ENCODE data around the gene DLK2. TPM values are rescaled to one million over a fixed set of nuclear protein-coding genes. Genes with fewer than 3 reads are reported as not detected.

Gene DLK2
- total and polyA plus RNA-seq, 2 donors (not counting 3 experiments of a cell fraction or from before 2014, with no cell fraction given) = 0.36 TPM; not detected in 1

- Histone ChIP-seq H3K79me2 (ENCODE audit: control insufficient read depth, insufficient read depth, low read length) (no peaks in the 10 kb centered on the region), H3K4me3 (replicated peaks in 1 of 3; ENCODE audit: insufficient read depth in 1 of 3, low read depth in 1 of 3, low read length in 3 of 3) (no peak overlapping the region), H3K4me2 (ENCODE audit: insufficient read depth, low read length) (no peak overlapping the region), H3K36me3 (ENCODE audit: control insufficient read depth in 2 of 2, extremely low read depth in 1 of 2, insufficient read depth in 2 of 2, low read length in 2 of 2) (peaks cover 0 to 11% of the 10 kb centered on the region in 2 experiments), H4K20me1 (replicated peaks; ENCODE audit: control insufficient read depth, extremely low read depth, insufficient read depth, low read length) (no peaks in the 10 kb centered on the region), H3K27ac (ENCODE audit: insufficient read depth, low read depth, low read length) (no peak overlapping the region), H3K27me3 (ENCODE audit: control insufficient read depth in 2 of 2, insufficient read depth in 2 of 2, low read length in 2 of 2) (no peaks in the 10 kb centered on the region), H3K9me1 (replicated peaks; ENCODE audit: control insufficient read depth, extremely low read depth, insufficient read depth, low read length) (no peaks in the 10 kb centered on the region), H3K9ac (replicated peaks; ENCODE audit: extremely low read depth, insufficient read depth, low read length) (no peak overlapping the region), H3K4me1 (ENCODE audit: control insufficient read depth, extremely low read depth, insufficient read depth, low read length) (peaks cover 16% of the 10 kb centered on the region), H3K9me3 (replicated peaks; ENCODE audit: control insufficient read depth, insufficient read depth, low read length) (no peaks in the 10 kb centered on the region), H2AFZ (ENCODE audit: low read depth, low read length) (no peak overlapping the region)
- POLR2A ChIA-PET = no interaction called here
- CTCF ChIA-PET = interaction anchor here (7.0 to 19.0 kb wide), 2 partner anchors 9 to 42 kb away, joined by 58 to 289 read pairs; partner anchors contain the start of gene DLK2
- no peak for TF ChIP-seq POLR2AphosphoS5 (IDR thresholded peaks at IDR 0.05; ENCODE audit: insufficient read depth, low read depth, low read length)
- TF ChIP-seq FOS (IDR thresholded peaks at IDR 0.05; ENCODE audit: borderline replicate concordance, insufficient read depth, low read length) = no peak
- no peak for TF ChIP-seq POLR2A (IDR thresholded peaks at IDR 0.05; ENCODE audit: low read depth, low read length)
- TF ChIP-seq GATA2 (IDR thresholded peaks at IDR 0.05; ENCODE audit: insufficient read depth, insufficient read length, low read depth, low read length) = no peak
- TF ChIP-seq MYC (IDR thresholded peaks at IDR 0.05; ENCODE audit: low read depth, low read length) = no peak
- TF ChIP-seq JUN (IDR thresholded peaks at IDR 0.05; ENCODE audit: borderline replicate concordance, insufficient read depth, insufficient read length, low read depth) = no peak
- no peak for TF ChIP-seq EZH2 (IDR thresholded peaks at IDR 0.05; ENCODE audit: borderline replicate concordance, low read depth, low read length, severe bottlenecking)
- TF ChIP-seq, protein P1, sequence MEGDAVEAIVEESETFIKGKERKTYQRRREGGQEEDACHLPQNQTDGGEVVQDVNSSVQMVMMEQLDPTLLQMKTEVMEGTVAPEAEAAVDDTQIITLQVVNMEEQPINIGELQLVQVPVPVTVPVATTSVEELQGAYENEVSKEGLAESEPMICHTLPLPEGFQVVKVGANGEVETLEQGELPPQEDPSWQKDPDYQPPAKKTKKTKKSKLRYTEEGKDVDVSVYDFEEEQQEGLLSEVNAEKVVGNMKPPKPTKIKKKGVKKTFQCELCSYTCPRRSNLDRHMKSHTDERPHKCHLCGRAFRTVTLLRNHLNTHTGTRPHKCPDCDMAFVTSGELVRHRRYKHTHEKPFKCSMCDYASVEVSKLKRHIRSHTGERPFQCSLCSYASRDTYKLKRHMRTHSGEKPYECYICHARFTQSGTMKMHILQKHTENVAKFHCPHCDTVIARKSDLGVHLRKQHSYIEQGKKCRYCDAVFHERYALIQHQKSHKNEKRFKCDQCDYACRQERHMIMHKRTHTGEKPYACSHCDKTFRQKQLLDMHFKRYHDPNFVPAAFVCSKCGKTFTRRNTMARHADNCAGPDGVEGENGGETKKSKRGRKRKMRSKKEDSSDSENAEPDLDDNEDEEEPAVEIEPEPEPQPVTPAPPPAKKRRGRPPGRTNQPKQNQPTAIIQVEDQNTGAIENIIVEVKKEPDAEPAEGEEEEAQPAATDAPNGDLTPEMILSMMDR (IDR thresholded peaks at IDR 0.05; ENCODE audit: extremely low read depth in 1 of 2, insufficient read depth in 1 of 2, low read depth in 1 of 2, low read length in 2 of 2) = no peak
- TF ChIP-seq, protein P2, sequence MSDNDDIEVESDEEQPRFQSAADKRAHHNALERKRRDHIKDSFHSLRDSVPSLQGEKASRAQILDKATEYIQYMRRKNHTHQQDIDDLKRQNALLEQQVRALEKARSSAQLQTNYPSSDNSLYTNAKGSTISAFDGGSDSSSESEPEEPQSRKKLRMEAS (IDR thresholded peaks at IDR 0.05; ENCODE audit: insufficient read depth, insufficient read length) = no peak
- dilution Hi-C loops (cut with MboI; ENCODE audit: extremely low pct_ligation_motif_present, low sequenced_read_pairs) (no loop called here), intact Hi-C loops (cut with micrococcal nuclease) (loop anchor here (2.0 kb wide), 1 partner anchor 43 kb away; the partner anchor contains the start of gene DLK2)
- BruUV-seq (replicated peaks) = no TSS peak
- FAIRE-seq (no peak), DNase-seq (ENCODE audit: low read depth, low spot score) (no peak)
Measured at GRCh38 chr6:43497689-43498088, 42.3 kb upstream of the DLK2 start.
